GM06990 (cell line): ENCODE measurements around the gene EXOG.

Source experiments
- DNase-seq: peaks from one replicate; pipeline ENCODE4 v3.0.0-alpha.2; 2011; ENCODE audit not compliant: insufficient read length; ENCODE audit errors: extremely low read depth
- H3K27me3 ChIP-seq: replicated peaks from 2 replicates; pipeline ENCODE4 v1.6.0; 2011; ENCODE audit warnings: low read length; ENCODE audit not compliant: control insufficient read depth, insufficient read depth
- H3K36me3 ChIP-seq: 2 replicates; pipeline ENCODE4 v1.5.1; 2011; ENCODE audit warnings: low read length; ENCODE audit not compliant: control insufficient read depth, insufficient read depth
- H3K4me3 ChIP-seq: replicated peaks from 2 replicates; pipeline ENCODE4 v1.5.1; 2011; ENCODE audit warnings: low read depth, mild to moderate bottlenecking, control low read depth, low read length
- TF ChIP-seq, protein P1 (sequence below): IDR thresholded peaks from 2 replicates; pipeline ENCODE4 v1.5.1; 2011; ENCODE audit warnings: low read length, control low read depth, mild to moderate bottlenecking, inconsistent platforms; ENCODE audit not compliant: insufficient read depth, poor library complexity, severe bottlenecking

The EXOG gene

DNA sequence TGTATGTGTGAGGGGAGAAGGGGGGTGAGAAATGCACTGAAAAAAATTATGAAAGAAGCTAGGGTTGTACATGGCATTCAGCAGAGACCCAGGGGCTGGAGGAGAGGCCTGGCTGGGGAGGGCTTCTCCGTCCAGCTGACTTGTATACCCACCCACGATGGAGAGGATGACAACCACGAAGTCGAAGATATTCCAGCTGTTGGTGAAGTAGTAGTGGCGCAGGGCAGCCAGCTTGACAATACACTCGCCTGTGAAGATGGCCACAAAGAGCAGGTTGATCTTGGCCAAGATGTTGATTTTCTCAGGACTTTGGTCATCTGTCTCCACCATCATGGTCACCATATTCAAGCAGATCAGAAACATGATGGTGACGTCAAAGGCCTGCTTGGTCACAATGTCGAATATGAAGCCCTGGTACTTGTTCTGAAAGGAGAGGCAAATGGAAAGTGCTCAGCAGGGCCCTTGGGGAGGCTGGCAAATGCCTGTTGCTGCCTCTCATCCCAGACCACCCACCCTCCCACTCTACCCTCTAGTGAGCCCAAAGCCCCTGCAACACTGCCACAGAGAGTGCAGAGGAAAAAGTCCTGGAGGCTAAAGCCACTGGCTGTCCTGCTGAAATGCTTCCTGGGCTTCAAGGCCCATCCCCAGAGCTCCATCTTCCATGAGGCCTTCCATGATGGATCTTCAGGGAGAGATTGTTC is 58.1 kb downstream of the EXOG start:
- H3K4me3 ChIP-seq = no peak overlapping the region
- TF ChIP-seq, protein P1, sequence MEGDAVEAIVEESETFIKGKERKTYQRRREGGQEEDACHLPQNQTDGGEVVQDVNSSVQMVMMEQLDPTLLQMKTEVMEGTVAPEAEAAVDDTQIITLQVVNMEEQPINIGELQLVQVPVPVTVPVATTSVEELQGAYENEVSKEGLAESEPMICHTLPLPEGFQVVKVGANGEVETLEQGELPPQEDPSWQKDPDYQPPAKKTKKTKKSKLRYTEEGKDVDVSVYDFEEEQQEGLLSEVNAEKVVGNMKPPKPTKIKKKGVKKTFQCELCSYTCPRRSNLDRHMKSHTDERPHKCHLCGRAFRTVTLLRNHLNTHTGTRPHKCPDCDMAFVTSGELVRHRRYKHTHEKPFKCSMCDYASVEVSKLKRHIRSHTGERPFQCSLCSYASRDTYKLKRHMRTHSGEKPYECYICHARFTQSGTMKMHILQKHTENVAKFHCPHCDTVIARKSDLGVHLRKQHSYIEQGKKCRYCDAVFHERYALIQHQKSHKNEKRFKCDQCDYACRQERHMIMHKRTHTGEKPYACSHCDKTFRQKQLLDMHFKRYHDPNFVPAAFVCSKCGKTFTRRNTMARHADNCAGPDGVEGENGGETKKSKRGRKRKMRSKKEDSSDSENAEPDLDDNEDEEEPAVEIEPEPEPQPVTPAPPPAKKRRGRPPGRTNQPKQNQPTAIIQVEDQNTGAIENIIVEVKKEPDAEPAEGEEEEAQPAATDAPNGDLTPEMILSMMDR = no peak
- peaks cover 1% of the 10 kb centered on the region; the same call in 1 of the 2 replicates for H3K27me3 ChIP-seq
- H3K36me3 ChIP-seq = no peaks in the 10 kb centered on the region
- no peak for DNase-seq

DNA sequence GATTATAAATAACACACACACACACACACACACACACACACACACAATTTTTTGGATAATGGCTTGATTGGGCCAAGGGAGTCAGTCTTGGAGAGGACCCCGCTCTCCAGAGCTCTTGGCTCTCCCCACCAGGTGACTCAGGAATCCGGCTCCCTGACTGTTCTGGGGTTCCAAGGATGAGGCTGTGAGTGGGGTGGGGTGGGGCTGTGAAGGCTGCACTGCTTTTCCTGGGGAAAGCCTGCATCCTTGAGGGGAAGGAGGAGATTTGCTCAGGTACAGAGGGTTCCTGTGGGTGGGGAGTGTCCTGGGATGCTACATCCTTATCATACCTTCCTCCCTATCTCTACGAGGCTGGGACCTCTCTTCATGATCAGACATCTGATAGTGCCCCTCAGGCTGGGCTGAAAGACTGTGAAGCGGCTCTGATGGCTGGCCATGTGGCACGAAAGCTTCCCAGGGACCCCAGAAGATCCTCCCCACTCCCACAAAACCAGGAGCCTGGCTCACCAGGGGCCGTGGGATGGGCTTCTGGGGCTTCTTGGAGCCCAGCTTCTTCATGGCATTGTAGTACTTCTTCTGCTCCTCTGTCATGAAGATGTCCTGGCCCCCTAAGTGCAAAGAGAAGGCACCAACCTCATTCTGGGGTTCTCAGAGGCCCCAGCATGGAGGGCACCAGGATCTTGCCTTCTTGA is 59.2 kb downstream of the EXOG start:
- H3K4me3 ChIP-seq = no peak overlapping the region
- TF ChIP-seq, protein P1 = no peak
- H3K36me3 ChIP-seq = no peaks in the 10 kb centered on the region
- peaks cover 1% of the 10 kb centered on the region; the same call in 1 of the 2 replicates for H3K27me3 ChIP-seq
- no peak for DNase-seq

DNA sequence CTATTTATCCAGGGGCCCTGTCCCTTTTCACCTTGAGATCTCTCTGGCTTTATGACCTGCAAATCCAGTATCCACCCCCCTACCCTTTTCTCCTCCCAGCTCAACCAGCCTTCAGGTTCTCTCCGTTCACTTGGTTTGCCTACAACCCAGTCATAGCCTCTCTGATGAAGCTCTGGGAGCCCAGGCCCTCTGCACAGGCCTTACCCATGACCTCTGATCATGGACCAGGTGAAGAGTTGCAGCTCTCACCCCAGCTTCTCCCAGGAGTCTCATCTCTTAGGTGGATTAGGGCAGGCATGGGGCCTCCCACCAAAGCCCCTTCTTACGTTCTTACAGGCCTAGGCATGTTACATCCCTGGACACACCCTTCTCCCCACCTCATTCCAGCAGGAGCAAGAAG is 59.8 kb downstream of the EXOG start:
- TF ChIP-seq, protein P1 = no peak
- no peaks in the 10 kb centered on the region for H3K36me3 ChIP-seq
- H3K4me3 ChIP-seq = no peak overlapping the region
- DNase-seq = no peak
- H3K27me3 ChIP-seq = peaks cover 1% of the 10 kb centered on the region; the same call in 1 of the 2 replicates

DNA sequence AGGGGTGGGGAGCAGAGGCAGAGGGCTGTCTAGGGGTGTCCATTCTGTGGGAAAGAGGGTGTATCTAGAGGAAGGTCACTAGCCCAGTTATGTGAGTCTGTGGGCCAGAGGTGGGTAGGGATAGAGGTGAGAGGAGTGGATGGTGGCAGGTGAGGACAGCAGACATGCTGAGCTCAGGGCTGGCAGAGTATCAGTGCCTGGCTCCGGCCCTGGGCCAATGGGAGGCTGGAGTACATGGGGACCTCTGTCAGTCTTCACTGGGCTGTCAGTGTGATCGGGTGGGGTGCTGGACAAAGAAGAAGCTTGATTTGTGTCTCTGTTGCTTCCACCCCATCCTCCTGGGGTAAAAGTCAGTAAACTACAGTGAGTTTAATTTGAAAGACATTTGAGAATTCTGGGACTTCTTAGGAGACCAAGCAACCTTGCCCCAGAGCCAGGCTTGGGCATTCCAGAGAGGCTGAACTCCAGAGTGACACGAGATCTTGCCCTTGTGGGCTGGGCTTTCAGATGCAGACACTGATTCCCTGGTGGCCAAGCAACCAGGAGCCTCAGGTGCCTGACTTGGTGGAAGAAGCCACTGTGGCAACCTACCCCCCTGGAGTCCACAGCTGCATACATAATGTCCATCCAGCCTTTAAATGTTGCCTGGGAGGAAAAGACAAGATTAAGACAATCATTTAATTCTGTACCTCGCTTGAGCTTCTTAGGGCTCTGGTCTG is 60.7 kb downstream of the EXOG start:
- TF ChIP-seq, protein P1 = no peak
- H3K36me3 ChIP-seq = no peaks in the 10 kb centered on the region
- no peak overlapping the region for H3K4me3 ChIP-seq
- DNase-seq = no peak
- peaks cover 1% of the 10 kb centered on the region; the same call in 1 of the 2 replicates for H3K27me3 ChIP-seq

DNA sequence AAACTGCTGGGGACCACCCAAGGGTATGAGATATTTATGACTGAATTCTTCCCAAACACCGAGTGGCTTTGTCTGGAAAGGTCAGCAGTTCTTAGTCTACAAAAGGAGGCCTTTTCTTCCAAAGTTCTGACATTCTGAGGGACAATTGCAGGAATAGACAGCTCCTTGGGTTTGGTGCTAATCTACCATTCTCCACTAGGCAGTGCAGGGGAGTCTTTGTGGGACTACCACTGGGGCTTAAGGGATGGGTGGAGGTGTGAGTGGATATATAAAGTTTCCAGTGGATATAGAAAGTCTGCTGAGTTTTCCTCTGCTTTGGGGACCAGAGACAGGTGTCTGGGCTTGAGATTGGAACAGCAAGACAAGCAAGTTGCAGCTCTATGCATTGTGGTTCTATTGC is 62.7 kb downstream of the EXOG start:
- DNase-seq = no peak
- H3K36me3 ChIP-seq = no peaks in the 10 kb centered on the region
- H3K27me3 ChIP-seq = 0 out of 2 replicates have a peak, but pooled peaks cover 1% of the 10 kb centered on the region
- no peak overlapping the region for H3K4me3 ChIP-seq
- TF ChIP-seq, protein P1 = no peak
